Hair follicular keratinocyte (primary cell): Measurements from ENCODE around the gene KAT5. TPM values are rescaled to one million over a fixed set of nuclear protein-coding genes. Genes with fewer than 3 reads are reported as not detected.

ENCODE experiments used
- total RNA-seq: library from RNA; depleted of rRNA; stranded (reverse); fragments of >200 nt; gene quantifications from 2 replicates; pipeline ENCODE4 v1.2.3, GENCODE V29; 2015

The KAT5 gene
- 38.3 and 42.5 TPM in 2 replicates for total RNA-seq

GRCh38 chr11:65711785-65712632, at the start of gene KAT5:
Gene KAT5 (plus strand): TSS chr11:65712252. CDS start chr11:65712268, 16 bp downstream.

DNA sequence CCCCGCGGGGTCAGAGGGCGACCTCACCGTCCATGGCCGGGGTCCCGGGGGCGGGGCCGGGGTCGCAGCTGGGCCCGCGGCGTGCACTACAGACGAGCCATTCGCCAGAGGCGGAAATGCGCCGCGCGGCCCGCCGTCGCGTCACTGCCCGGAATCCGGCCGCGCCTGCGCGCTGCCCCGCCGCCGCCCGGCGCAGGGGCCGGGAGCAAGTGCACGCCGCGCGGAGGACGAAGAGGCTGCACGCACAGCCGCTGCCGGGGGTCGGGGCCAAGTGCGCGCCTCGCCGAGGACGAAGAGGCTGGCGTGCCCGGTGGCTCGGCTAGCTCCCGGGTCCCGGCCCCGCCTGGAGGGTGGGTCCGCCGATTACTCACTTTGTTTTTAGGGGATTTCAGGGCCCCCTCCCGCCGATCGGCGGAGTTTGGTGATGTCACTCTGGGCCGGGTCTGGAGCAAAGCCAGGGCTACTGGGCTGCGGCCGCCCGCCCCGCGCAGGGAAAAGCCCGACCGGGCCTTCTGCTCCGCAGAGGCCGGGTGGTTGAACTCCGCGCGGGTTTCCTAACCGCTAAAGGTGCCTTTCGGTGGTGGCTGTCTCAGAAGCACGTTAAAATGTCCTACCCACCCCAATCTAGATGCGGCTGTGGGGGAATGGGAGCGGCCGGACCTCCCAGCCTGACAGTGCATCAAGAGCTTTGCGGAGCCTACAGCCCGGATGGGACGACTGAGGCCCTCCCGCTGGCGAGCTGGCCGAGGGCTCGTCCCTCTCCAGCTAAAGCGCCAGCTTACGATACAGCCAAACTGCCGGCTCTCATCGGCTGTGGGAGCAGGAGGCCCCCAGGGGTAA, 49.0 kb upstream of the KAT5 start, which contains the start of gene RELA:
Gene RELA, minus strand, starts transcription at position 118 of the 840 bp plus-strand sequence. Its CDS starts 84 bp downstream, at position 34.

GRCh38 chr11:65720211-65720934, 8.3 kb downstream of the KAT5 start, which contains the start of gene RNASEH2C:
Gene RNASEH2C (minus strand): TSS chr11:65720798. CDS start chr11:65720758, 40 bp downstream.

Other genes with a start within 250 kb of the KAT5 start
- gene MALAT1, start 213.2 kb upstream of the KAT5 start, total RNA-seq, result 636 and 1,552 TPM in 2 replicates
- gene SCYL1, start 187.2 kb upstream of the KAT5 start, total RNA-seq, result 86.5 and 88.0 TPM in 2 replicates
- 24.9 and 43.0 TPM in 2 replicates for gene LTBP3, start 153.9 kb upstream of the KAT5 start, total RNA-seq
- gene ZNRD2, start 141.8 kb upstream of the KAT5 start, total RNA-seq, result 66.4 and 90.1 TPM in 2 replicates
- 37.1 and 47.3 TPM in 2 replicates for gene FAM89B, start 139.7 kb upstream of the KAT5 start, total RNA-seq
- 55.5 and 75.6 TPM in 2 replicates for gene EHBP1L1, start 136.2 kb upstream of the KAT5 start, total RNA-seq
- 0.23 and 0.57 TPM in 2 replicates for gene KCNK7, start 116.5 kb upstream of the KAT5 start, total RNA-seq
- gene MAP3K11, start 98.0 kb upstream of the KAT5 start, total RNA-seq, result 34.0 and 37.3 TPM in 2 replicates
- gene PCNX3, start 96.5 kb upstream of the KAT5 start, total RNA-seq, result 27.0 and 30.7 TPM in 2 replicates
- 19.0 and 19.4 TPM in 2 replicates for gene SIPA1, start 74.2 kb upstream of the KAT5 start, total RNA-seq
- 51.6 and 64.1 TPM in 2 replicates for gene RELA, start 49.3 kb upstream of the KAT5 start, total RNA-seq
- 48.7 and 94.1 TPM in 2 replicates for gene RNASEH2C, start 8.5 kb downstream of the KAT5 start, total RNA-seq
- 11.8 and 13.9 TPM in 2 replicates for gene AP5B1, start 68.7 kb downstream of the KAT5 start, total RNA-seq
- gene OVOL1, start 74.8 kb downstream of the KAT5 start, total RNA-seq, result 0.91 and 3.8 TPM in 2 replicates
- gene SNX32, start 121.7 kb downstream of the KAT5 start, total RNA-seq, result 0.23 TPM in 1 of 2 replicates, not detected in the other
- gene CFL1, start 145.9 kb downstream of the KAT5 start, total RNA-seq, result 1,280 and 1,622 TPM in 2 replicates
- gene MUS81, start 148.2 kb downstream of the KAT5 start, total RNA-seq, result 44.5 and 44.8 TPM in 2 replicates
- gene EFEMP2, start 160.5 kb downstream of the KAT5 start, total RNA-seq, result 7.0 and 20.5 TPM in 2 replicates
- 0.08 TPM in 1 of 2 replicates, not detected in the other for gene CTSW, start 167.6 kb downstream of the KAT5 start, total RNA-seq
- gene FIBP, start 176.2 kb downstream of the KAT5 start, total RNA-seq, result 137 and 189 TPM in 2 replicates
- 101 and 124 TPM in 2 replicates for gene CCDC85B, start 178.4 kb downstream of the KAT5 start, total RNA-seq
- gene FOSL1, start 188.1 kb downstream of the KAT5 start, total RNA-seq, result 141 and 144 TPM in 2 replicates
- 15.5 and 17.6 TPM in 2 replicates for gene C11orf68, start 206.8 kb downstream of the KAT5 start, total RNA-seq
- 306 and 310 TPM in 2 replicates for gene DRAP1, start 207.2 kb downstream of the KAT5 start, total RNA-seq
- not detected in 2 replicates for gene TSGA10IP, start 233.2 kb downstream of the KAT5 start, total RNA-seq
- gene SART1, start 249.5 kb downstream of the KAT5 start, total RNA-seq, result 28.7 and 32.7 TPM in 2 replicates